ENCODE data around the gene USP13.
"Not testable (repeated sequence)": the region's sequence is repeated elsewhere in the genome, so short reads cannot be mapped to it uniquely, and the experiment has no call there.

The USP13 gene

GRCh38 chr3:179652447-179653095 lies at the start of gene USP13:
USP13 (plus strand) TSS chr3:179653040; CDS start chr3:179653226, 186 bp downstream.
- peak; percentile 42 for DNase-seq (ENCODE audit: low spot score)

- no peak for DNase-seq (ENCODE audit: low spot score)
These were observed 49.5 kb upstream of the USP13 start for GRCh38 chr3:179603321-179603720.

GRCh38 chr3:179603831-179604230 lies 49.0 kb upstream of the USP13 start:
- DNase-seq (ENCODE audit: low spot score) = peak; percentile 35

- DNase-seq (ENCODE audit: low spot score) = peak; percentile 93
These were observed 48.3 kb upstream of the USP13 start, which contains the start of the genes MRPL47 and NDUFB5 for GRCh38 chr3:179604321-179605078. MRPL47 (minus strand) TSS chr3:179604638; CDS start chr3:179604624, 14 bp downstream. NDUFB5 (plus strand) TSS chr3:179604794; CDS start chr3:179604816, 22 bp downstream.

- DNase-seq (ENCODE audit: low spot score) = no peak
These were observed 46.2 kb upstream of the USP13 start for GRCh38 chr3:179606534-179607085.

GRCh38 chr3:179608931-179609720 lies 43.7 kb upstream of the USP13 start:
- no peak for DNase-seq (ENCODE audit: low spot score)

- no peak for DNase-seq (ENCODE audit: low spot score)
These were observed 42.8 kb upstream of the USP13 start for GRCh38 chr3:179610066-179610465.

- DNase-seq (ENCODE audit: low spot score) = peak; percentile 25
These were observed 39.0 kb upstream of the USP13 start for GRCh38 chr3:179613807-179614206.

- DNase-seq (ENCODE audit: low spot score) = no peak
These were observed 37.2 kb upstream of the USP13 start for GRCh38 chr3:179615458-179616173.

GRCh38 chr3:179622023-179622422 lies 30.8 kb upstream of the USP13 start:
- DNase-seq (ENCODE audit: low spot score) = no peak

- no peak for DNase-seq (ENCODE audit: low spot score)
These were observed 28.4 kb upstream of the USP13 start for GRCh38 chr3:179624451-179624850.

- DNase-seq (ENCODE audit: low spot score) = no peak
These were observed 21.9 kb upstream of the USP13 start for GRCh38 chr3:179630753-179631451.

- DNase-seq (ENCODE audit: low spot score) = no peak
These were observed 12.4 kb upstream of the USP13 start for GRCh38 chr3:179640469-179640868.

GRCh38 chr3:179642871-179643270 lies 10.0 kb upstream of the USP13 start:
- no peak for DNase-seq (ENCODE audit: low spot score)

GRCh38 chr3:179643837-179644236 lies 9.0 kb upstream of the USP13 start:
- not testable (repeated sequence) for DNase-seq (ENCODE audit: low spot score)

GRCh38 chr3:179646177-179646576 lies 6.7 kb upstream of the USP13 start:
- DNase-seq (ENCODE audit: low spot score) = no peak

GRCh38 chr3:179651687-179652446 lies 973 bp upstream of the USP13 start:
- DNase-seq (ENCODE audit: low spot score) = no peak

GRCh38 chr3:179653096-179653797 lies 407 bp downstream of the USP13 start:
- DNase-seq (ENCODE audit: low spot score) = peak; percentile 47

- DNase-seq (ENCODE audit: low spot score) = no peak
These were observed 2.4 kb downstream of the USP13 start for GRCh38 chr3:179655236-179655635.
